Right atrium auricular region (tissue), 2 donors: ENCODE data around the gene LCE7A. TPM values are rescaled to one million over a fixed set of nuclear protein-coding genes. Genes with fewer than 3 reads are reported as not detected.

Experiments
- DNase-seq: peaks from one replicate; pipeline ENCODE4 v3.0.0-alpha.2; 2019; ENCODE audit warnings: low spot score
- H3K27ac ChIP-seq, 2 donors: fragments of 200-600 bp; sonication (generic); 1 replicate in 1 of 2; 2 replicates in 1 of 2; pipeline ENCODE4 v1.5.1; 2016 to 2019
- H3K27me3 ChIP-seq, 2 donors: fragments of 200-600 bp; sonication (generic); one replicate each; pipeline versions ENCODE4 v1.5.1 to v1.6.0; 2017 to 2019
- H3K36me3 ChIP-seq: fragments of 200-600 bp; sonication (generic); one replicate; pipeline ENCODE4 v1.5.1; 2016
- H3K4me1 ChIP-seq, 2 donors: fragments of 200-600 bp; sonication (generic); one replicate each; pipeline versions ENCODE4 v1.5.1 to v1.6.0; 2017 to 2019
- H3K4me3 ChIP-seq, 2 donors: fragments of 200-600 bp; sonication (generic); 1 replicate in 1 of 2; 2 replicates in 1 of 2; pipeline ENCODE4 v1.5.1; 2017 to 2019; ENCODE audit warnings: mild to moderate bottlenecking in 1 of 2, moderate library complexity in 1 of 2
- H3K9me3 ChIP-seq, 2 donors: fragments of 200-600 bp; sonication (generic); one replicate each; pipeline ENCODE4 v1.5.1; 2019
- CTCF ChIP-seq, 2 donors: fragments of 200-600 bp; sonication (generic); IDR thresholded peaks; one replicate each; pipeline ENCODE4 v1.5.1; 2019; ENCODE audit warnings: antibody characterized with exemption in 2 of 2
- total RNA-seq, 2 donors: library from RNA; depleted of rRNA; stranded (reverse); fragments of >200 nt; gene quantifications; one replicate each; pipeline ENCODE4 v1.1.0, GENCODE V29; 2016

Gene LCE7A
- total RNA-seq, 2 donors from 2014 or later, result not detected

GRCh38 chr1:152871731-152872126 lies 11.9 kb downstream of the LCE7A start:
- Histone ChIP-seq H3K4me3 (no peak overlapping the region), H3K27ac (no peak overlapping the region), H3K4me1 (no peaks in the 10 kb centered on the region), H3K27me3 (no peaks in the 10 kb centered on the region), H3K9me3 (no peaks in the 10 kb centered on the region), H3K36me3 (no peaks in the 10 kb centered on the region)
- TF ChIP-seq CTCF (IDR thresholded peaks at IDR 0.05), result no peak
- no peak for DNase-seq

DNA sequence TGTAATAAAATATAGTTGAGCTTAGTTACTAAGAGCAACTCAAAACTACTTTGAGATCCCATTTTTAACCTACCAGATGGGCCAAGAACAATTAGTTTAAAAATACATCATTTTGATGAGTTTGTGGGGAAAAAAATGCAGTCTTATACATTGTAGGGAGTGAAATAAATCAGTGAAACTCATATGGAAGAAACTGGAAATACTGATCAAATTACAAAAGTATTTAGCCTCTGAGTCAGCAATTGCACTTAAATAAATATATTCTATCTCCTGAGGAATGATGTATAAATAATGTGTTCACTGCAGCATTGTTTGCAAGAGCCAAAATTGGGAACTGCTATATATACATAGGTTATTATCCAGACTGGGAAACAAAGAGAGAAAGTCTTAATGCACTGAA lies 13.7 kb downstream of the LCE7A start:
- Histone ChIP-seq H3K4me3 (no peak overlapping the region), H3K27me3 (no peaks in the 10 kb centered on the region), H3K27ac (no peak overlapping the region), H3K4me1 (no peaks in the 10 kb centered on the region), H3K9me3 (no peaks in the 10 kb centered on the region), H3K36me3 (no peaks in the 10 kb centered on the region)
- no peak for DNase-seq
- no peak for TF ChIP-seq CTCF (IDR thresholded peaks at IDR 0.05)

DNA sequence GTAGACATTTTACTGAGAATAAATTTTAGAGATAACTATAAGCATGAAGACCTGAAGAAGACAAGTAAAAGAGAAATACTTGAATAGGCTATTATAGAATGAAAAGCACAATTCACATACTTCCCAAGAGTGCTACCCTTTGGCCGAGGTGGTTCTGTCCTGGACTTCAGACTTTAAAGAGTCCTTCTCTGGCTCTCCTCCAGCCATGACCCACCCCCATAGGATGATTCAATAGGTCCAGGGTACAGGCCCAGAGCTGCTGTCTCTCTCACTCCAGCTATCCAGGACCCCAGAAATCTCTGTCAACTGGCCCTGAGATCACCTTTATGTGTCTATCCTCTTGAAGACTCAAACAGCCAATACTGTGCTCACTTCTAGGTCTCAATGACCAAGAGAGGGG lies 17.0 kb downstream of the LCE7A start:
- no peaks in the 10 kb centered on the region for H3K27me3 ChIP-seq
- no peak overlapping the region for H3K27ac ChIP-seq
- H3K9me3 ChIP-seq, result no peaks in the 10 kb centered on the region
- DNase-seq, result no peak
- no peaks in the 10 kb centered on the region for H3K4me1 ChIP-seq
- TF ChIP-seq CTCF (IDR thresholded peaks at IDR 0.05), result no peak
- no peaks in the 10 kb centered on the region for H3K36me3 ChIP-seq
- no peak overlapping the region for H3K4me3 ChIP-seq

- H3K4me1 ChIP-seq, result no peaks in the 10 kb centered on the region
- TF ChIP-seq CTCF (IDR thresholded peaks at IDR 0.05), result no peak
- no peaks in the 10 kb centered on the region for H3K9me3 ChIP-seq
- DNase-seq, result no peak
- no peaks in the 10 kb centered on the region for H3K36me3 ChIP-seq
- no peaks in the 10 kb centered on the region for H3K27me3 ChIP-seq
- H3K27ac ChIP-seq, result no peak within 1 kb of the TSS
- H3K4me3 ChIP-seq, result no peak within 1 kb of the TSS
These were observed 18.2 kb downstream of the LCE7A start, which contains the start of gene SMCP for GRCh38 chr1:152878042-152878441. SMCP (plus strand) TSS chr1:152878322; CDS start chr1:152884423, 6,101 bp downstream.

DNA sequence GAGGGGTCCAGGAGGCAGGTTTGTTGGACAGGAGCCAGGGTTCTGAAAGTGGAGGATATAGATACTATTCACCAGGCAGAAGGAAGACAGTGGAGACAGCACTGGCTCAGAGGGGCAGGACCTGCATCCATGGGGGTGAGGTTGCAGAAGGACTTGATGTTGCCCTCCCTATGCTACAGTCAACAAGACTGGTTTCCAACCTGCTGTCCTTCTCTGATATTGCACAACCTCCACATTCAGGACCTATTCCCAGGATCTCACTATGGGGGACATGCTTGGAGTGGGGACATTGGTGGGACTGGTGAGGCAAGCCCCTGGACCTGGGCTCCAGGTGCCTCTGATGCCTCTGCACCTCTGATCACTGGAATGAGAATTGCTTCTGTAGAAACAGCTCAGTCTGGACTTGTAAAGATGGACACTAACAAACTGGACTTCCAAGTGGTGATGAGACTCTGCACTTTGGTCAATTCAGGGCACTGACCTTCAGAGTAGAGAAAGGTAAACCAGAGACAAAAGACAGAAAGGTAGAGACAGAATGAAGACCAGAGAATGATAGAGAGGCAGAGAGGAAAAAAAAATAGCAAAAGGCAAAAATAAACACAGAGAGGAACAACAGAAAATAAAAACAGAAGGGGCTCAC lies 19.9 kb downstream of the LCE7A start:
- Histone ChIP-seq H3K9me3 (no peaks in the 10 kb centered on the region), H3K27me3 (no peaks in the 10 kb centered on the region), H3K4me3 (no peak overlapping the region), H3K4me1 (no peaks in the 10 kb centered on the region), H3K36me3 (no peaks in the 10 kb centered on the region), H3K27ac (no peak overlapping the region)
- no peak for DNase-seq
- no peak for TF ChIP-seq CTCF (IDR thresholded peaks at IDR 0.05)

GRCh38 chr1:152880316-152880715 lies 20.5 kb downstream of the LCE7A start:
- no peak overlapping the region for H3K27ac ChIP-seq
- no peaks in the 10 kb centered on the region for H3K9me3 ChIP-seq
- no peaks in the 10 kb centered on the region for H3K4me1 ChIP-seq
- no peaks in the 10 kb centered on the region for H3K36me3 ChIP-seq
- no peak overlapping the region for H3K4me3 ChIP-seq
- no peak for TF ChIP-seq CTCF (IDR thresholded peaks at IDR 0.05)
- DNase-seq, result no peak
- H3K27me3 ChIP-seq, result no peaks in the 10 kb centered on the region
